ENCODE measurements around the gene TMEM163. TPM values are rescaled to one million over a fixed set of nuclear protein-coding genes. Genes with fewer than 3 reads are reported as not detected.

TMEM163 gene
- total RNA-seq, 1 experiment from 2014 or later = not detected

DNA sequence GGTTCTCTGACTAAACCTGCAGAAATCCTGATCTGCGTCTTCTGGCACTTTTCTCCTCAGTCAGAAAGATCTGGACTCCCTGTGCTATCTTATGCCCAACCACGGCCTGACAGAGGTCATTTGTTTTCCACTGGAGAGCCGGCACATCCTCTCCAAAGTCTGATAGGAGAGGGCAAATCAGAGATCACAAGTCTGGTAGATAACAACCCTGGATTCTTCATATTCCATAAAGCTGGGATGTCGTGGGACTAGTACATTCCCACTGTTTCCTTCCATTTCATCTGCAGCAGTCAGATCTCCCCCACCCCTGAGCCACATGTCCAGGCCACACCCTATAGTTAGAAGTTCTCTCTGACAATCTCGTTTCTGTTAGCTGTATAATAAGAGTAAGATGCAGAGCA lies 308.0 kb downstream of the TMEM163 start:
- DNase-seq (ENCODE audit: low spot score) = no peak

DNA sequence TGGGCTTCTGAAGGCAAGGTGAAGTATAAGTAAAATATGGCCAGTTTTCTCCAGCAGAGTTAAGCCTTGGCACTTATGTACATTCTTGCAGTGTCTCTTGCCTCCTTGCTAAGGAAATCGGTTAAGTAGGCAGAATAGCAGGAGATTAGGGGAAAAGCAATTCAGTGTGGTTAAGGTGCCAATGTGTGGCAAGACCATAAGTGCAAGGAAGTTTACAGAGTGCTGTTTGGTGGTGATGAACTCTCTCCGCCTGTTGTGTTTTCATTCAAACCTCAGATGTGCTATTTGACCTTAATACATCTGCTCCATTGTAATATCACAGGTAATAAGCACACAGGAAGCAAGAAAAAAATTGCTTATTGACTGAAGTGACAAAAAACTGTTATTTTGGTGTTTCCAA lies 308.8 kb downstream of the TMEM163 start:
- DNase-seq (ENCODE audit: low spot score) = no peak

DNA sequence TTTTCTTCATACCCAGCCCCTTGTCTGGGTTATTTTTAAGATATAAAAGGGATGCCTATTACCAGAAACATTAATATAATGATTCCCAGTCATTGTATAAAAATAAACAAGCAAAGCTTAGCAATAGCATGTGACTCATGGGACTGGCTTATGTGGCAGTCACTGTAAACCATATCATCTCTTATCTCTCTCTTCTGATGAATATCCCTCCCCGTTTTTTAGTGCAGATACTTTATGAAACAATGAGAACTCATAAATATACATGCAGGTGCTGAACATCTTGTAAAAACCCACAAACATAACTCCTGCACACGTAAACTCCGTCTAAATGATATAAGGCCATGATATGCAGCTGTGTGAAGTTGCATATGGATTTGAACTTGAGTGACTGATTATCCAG lies 310.0 kb downstream of the TMEM163 start:
- DNase-seq (ENCODE audit: low spot score) = no peak

DNA sequence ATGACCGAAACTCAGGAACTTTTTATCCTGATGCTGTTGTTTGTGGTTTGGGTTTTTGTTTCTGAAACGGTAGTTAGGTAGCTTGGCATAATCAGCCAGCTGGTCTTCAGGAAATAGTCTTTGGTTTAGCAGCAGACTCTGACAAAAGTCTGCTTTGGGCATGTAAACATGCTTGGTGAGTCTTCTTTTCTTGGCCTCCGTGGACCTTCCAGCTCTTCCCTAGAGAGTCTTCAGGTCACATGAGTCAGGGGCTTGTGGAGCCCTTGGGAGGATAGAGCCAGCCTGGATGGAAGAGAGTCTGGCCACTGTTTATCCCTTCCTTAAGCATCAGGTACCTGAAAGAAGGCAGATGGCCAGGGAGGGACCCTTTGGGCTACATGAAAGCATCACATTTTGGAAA lies 310.4 kb downstream of the TMEM163 start:
- DNase-seq (ENCODE audit: low spot score) = no peak

DNA sequence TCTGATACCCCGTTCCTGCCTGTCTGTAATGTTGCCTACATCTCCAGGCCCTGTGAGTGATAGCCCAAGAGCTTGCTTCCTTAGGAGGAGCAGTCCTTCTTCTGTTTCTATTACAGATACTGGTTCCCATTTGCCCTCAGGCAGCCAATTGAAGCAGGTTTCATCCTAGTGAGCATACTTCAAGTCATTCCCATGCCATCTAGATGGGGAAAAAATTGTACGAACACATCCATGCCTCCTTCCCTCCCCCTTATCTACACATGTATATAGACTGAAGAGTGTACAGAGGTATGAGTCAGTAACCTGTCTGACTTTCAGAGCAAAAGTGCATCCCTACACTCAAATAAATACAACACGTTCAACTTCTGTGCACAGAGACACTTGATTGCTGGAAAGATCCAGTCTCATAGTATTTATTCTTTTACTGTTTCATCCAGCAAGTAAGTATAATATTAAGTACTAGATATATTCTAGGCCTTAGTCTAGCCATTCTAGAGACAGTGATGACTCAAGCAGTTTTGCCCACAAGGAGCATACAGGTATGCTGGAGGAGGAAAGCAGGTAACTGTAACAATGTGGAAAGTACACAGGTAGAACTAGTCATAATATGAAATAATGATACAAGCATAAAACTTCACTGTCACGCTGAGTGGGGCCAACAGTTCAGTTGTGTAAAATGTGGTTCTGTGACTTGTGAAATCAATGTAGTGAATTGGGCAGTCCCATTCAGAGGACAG lies 311.5 kb downstream of the TMEM163 start:
- DNase-seq (ENCODE audit: low spot score) = no peak

DNA sequence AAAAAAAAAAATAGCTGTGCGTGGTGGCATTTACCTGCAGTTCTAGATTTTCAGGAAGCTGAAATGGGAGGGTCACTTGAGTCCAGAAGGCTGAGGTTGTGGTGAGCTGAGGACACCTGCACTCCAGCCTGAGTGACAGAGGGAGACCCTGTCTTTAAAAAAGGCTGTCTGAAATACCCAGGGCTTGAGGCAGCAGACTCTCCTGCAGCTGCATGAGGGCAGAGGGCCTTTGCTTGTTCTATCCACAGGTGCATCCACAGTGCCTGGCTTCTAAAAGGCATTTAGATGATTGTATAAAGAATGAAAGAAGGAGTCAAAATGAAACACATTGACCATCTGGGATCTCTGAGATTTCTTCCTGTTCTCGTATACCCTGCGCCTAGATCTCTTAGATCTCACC lies 312.1 kb downstream of the TMEM163 start:
- no peak for DNase-seq (ENCODE audit: low spot score)

DNA sequence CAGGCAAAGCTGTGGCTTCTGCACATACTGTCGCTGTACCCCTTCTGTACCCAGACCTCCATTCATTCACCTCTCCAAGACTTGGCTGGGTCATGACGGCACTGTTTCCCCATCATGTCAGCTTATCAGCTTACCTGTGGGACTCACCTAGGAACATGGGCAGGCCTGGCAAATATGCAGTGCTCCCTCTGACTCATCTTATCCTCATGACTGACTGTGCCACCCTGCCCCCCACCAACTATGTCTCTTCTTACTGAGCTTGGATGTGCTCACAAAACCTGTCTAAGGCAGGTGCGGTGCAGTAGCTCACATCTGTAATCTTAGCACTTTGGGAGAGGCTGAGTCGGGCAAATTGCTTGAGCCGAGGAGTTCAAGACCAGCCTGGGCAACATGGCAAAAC lies 312.5 kb downstream of the TMEM163 start:
- DNase-seq (ENCODE audit: low spot score) = no peak

Other genes with a start within 250 kb of the TMEM163 start
- not detected in 2 replicates for gene ACMSD, start 119.6 kb upstream of the TMEM163 start, total RNA-seq (2014; rRNA removed; shearing (Covaris generic))
- 11.8 and 15.1 TPM in 2 replicates for gene CCNT2, start 199.8 kb upstream of the TMEM163 start, total RNA-seq (2014; rRNA removed; shearing (Covaris generic))

Data from HT-29 (cell line).